ENCODE data around the gene ABLIM1. TPM values are rescaled to one million over a fixed set of nuclear protein-coding genes. Genes with fewer than 3 reads are reported as not detected.

ABLIM1 gene
- total RNA-seq, 2 experiments from 2014 or later = 14.8 to 54.9 TPM

GRCh38 chr10:114430688-114431413 is 227.2 kb downstream of the ABLIM1 start:
- CTCF ChIA-PET = no interaction called here
- Mint-ChIP-seq H3K4me1 (peaks cover 7% of the 10 kb centered on the region), H3K36me3 (peaks cover 8% of the 10 kb centered on the region), H3K27ac (no peak overlapping the region), H3K4me3 (no peak overlapping the region), H3K27me3 (no peaks in the 10 kb centered on the region), H3K9me3 (ENCODE audit: low read depth) (no peaks in the 10 kb centered on the region)
- DNase-seq (no peak), ATAC-seq (no peak)

GRCh38 chr10:114429581-114430335 is 228.3 kb downstream of the ABLIM1 start:
- Mint-ChIP-seq H3K36me3 (peaks cover 7% of the 10 kb centered on the region), H3K4me3 (no peak overlapping the region), H3K27me3 (peaks cover 2% of the 10 kb centered on the region), H3K27ac (no peak overlapping the region), H3K4me1 (peaks cover 7% of the 10 kb centered on the region), H3K9me3 (ENCODE audit: low read depth) (no peaks in the 10 kb centered on the region)
- DNase-seq (no peak), ATAC-seq (no peak)
- CTCF ChIA-PET = no interaction called here

- H3K27me3 Mint-ChIP-seq = peaks cover 4% of the 10 kb centered on the region
- no peaks in the 10 kb centered on the region for H3K4me1 Mint-ChIP-seq
- ATAC-seq (no peak), DNase-seq (no peak)
- no peaks in the 10 kb centered on the region for H3K9me3 Mint-ChIP-seq (ENCODE audit: low read depth)
- CTCF ChIA-PET = no interaction called here
- no peak overlapping the region for H3K4me3 Mint-ChIP-seq
- no peaks in the 10 kb centered on the region for H3K36me3 Mint-ChIP-seq
- no peak overlapping the region for H3K27ac Mint-ChIP-seq
These were observed 230.8 kb downstream of the ABLIM1 start for GRCh38 chr10:114427124-114427852.

DNA sequence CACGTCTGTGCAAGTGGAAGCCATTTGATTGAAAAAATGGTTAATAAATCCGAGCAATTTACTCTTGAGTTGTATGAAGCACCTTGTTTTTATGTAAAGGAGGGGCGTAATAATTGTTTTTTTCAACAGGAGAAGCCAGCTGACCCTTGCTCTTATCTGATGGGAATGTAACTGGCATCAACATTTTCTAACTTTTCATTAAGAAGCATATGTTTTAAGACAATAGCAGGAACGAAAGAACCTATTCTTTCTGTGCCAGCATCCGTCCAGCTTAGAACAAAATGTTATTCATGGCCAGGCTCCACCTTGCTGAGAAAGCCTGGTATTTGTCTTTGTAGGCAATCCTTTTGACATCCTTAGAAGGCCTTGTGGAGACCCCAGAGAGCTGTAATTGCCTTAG is 231.6 kb downstream of the ABLIM1 start:
- H3K27me3 Mint-ChIP-seq = peaks cover 11% of the 10 kb centered on the region
- no peaks in the 10 kb centered on the region for H3K9me3 Mint-ChIP-seq (ENCODE audit: low read depth)
- DNase-seq (no peak), ATAC-seq (no peak)
- no peaks in the 10 kb centered on the region for H3K4me1 Mint-ChIP-seq
- H3K27ac Mint-ChIP-seq = no peak overlapping the region
- H3K36me3 Mint-ChIP-seq = no peaks in the 10 kb centered on the region
- CTCF ChIA-PET = no interaction called here
- H3K4me3 Mint-ChIP-seq = no peak overlapping the region

GRCh38 chr10:114420811-114421485 is 237.1 kb downstream of the ABLIM1 start:
- Mint-ChIP-seq H3K4me3 (no peak overlapping the region), H3K9me3 (ENCODE audit: low read depth) (no peaks in the 10 kb centered on the region), H3K27ac (no peak overlapping the region), H3K36me3 (no peaks in the 10 kb centered on the region), H3K27me3 (peaks cover 51% of the 10 kb centered on the region), H3K4me1 (no peaks in the 10 kb centered on the region)
- CTCF ChIA-PET = interaction anchor here (1.0 kb wide), 1 partner anchor 117 kb away, joined by 3 read pairs; no protein-coding TSS in a partner anchor
- ATAC-seq = no peak
- no peak for DNase-seq

GRCh38 chr10:114418109-114418508 is 240.0 kb downstream of the ABLIM1 start:
- H3K4me1 Mint-ChIP-seq = no peaks in the 10 kb centered on the region
- H3K27me3 Mint-ChIP-seq = peaks cover 60% of the 10 kb centered on the region
- DNase-seq = no peak
- no peaks in the 10 kb centered on the region for H3K9me3 Mint-ChIP-seq (ENCODE audit: low read depth)
- no peak overlapping the region for H3K4me3 Mint-ChIP-seq
- H3K36me3 Mint-ChIP-seq = no peaks in the 10 kb centered on the region
- no peak for ATAC-seq
- CTCF ChIA-PET = no interaction called here
- no peak overlapping the region for H3K27ac Mint-ChIP-seq

DNA sequence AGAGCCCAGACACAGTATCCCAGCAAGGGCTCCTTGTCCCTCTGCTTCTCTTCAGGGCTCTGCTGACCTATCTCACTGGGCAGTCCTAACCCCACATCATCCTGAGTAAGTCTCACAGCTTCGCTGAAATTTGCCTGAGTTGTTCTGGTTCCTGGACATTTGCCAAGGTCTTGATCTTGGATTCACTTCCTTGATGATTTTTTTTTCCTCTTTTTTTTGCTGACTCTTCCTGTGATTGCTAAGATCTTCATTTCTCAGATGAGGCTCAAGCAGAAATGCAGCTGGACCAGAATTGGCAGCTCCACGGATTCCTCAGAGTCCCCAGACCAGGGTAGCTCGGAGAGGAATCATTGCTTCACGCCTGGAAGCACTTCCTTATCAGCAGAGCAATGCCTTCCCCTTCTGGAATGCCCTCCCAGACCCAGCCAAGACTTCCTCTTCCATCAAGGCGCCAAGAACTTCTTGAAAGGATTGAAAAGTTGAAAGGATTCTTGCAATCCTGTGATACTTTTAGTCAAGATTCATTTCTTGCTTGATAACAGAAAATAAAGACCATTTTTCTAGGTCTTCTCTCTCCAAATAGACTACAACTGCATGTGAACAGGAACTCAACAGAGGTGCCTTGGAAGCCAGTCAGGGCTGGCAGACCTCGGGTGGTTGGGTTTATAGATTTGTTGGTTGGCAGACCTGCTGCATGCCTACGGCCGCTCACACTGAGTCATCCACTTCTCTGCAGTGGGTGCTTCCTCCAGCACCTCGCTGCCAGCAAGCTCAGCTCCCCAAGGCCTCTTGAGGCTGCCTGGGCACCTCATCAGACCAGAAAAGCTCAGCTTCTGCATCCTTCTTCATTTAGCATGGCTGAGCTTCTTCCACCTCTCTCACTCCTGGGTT is 244.9 kb downstream of the ABLIM1 start:
- CTCF ChIA-PET = interaction anchor here (1.2 kb wide), 1 partner anchor 10 kb away, joined by 5 read pairs; no protein-coding TSS in a partner anchor
- Mint-ChIP-seq H3K27ac (no peak overlapping the region), H3K36me3 (no peaks in the 10 kb centered on the region), H3K4me3 (no peak overlapping the region), H3K9me3 (ENCODE audit: low read depth) (no peaks in the 10 kb centered on the region), H3K4me1 (no peaks in the 10 kb centered on the region), H3K27me3 (peaks cover 44% of the 10 kb centered on the region)
- ATAC-seq = no peak
- DNase-seq = no peak

GRCh38 chr10:114408968-114409444 is 249.1 kb downstream of the ABLIM1 start:
- Mint-ChIP-seq H3K36me3 (no peaks in the 10 kb centered on the region), H3K4me3 (no peak overlapping the region), H3K4me1 (peaks cover 4% of the 10 kb centered on the region), H3K27me3 (peaks cover 43% of the 10 kb centered on the region), H3K9me3 (ENCODE audit: low read depth) (no peaks in the 10 kb centered on the region), H3K27ac (no peak overlapping the region)
- ATAC-seq (no peak), DNase-seq (no peak)
- CTCF ChIA-PET = no interaction called here

- DNase-seq (no peak), ATAC-seq (no peak)
- Mint-ChIP-seq H3K36me3 (no peaks in the 10 kb centered on the region), H3K4me1 (peaks cover 4% of the 10 kb centered on the region), H3K27ac (no peak overlapping the region), H3K4me3 (no peak overlapping the region), H3K9me3 (ENCODE audit: low read depth) (no peaks in the 10 kb centered on the region), H3K27me3 (peaks cover 44% of the 10 kb centered on the region)
- CTCF ChIA-PET = no interaction called here
These were observed 249.7 kb downstream of the ABLIM1 start for GRCh38 chr10:114408112-114408967.

DNA sequence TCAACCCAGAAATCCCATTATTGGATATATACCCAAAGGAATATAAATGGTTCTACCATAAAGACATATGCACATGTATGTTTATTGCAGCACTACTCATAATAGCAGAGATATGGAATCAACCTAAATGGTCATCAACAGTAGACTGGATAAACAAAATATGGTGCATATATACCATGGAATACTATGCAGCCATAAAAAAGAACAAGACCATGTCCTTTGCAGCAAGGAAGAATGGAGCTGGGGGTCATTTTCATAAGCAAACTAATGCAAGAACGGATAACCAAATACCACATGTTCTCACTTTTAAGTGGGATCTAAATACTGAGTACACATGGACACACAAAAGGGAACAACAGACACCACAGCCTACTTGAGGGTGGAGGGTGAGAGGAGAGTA is 251.6 kb downstream of the ABLIM1 start:
- CTCF ChIA-PET = no interaction called here
- Mint-ChIP-seq H3K27me3 (peaks cover 52% of the 10 kb centered on the region), H3K4me3 (no peak overlapping the region), H3K9me3 (ENCODE audit: low read depth) (no peaks in the 10 kb centered on the region), H3K4me1 (peaks cover 9% of the 10 kb centered on the region), H3K27ac (no peak overlapping the region), H3K36me3 (no peaks in the 10 kb centered on the region)
- no peak for DNase-seq
- no peak for ATAC-seq

DNA sequence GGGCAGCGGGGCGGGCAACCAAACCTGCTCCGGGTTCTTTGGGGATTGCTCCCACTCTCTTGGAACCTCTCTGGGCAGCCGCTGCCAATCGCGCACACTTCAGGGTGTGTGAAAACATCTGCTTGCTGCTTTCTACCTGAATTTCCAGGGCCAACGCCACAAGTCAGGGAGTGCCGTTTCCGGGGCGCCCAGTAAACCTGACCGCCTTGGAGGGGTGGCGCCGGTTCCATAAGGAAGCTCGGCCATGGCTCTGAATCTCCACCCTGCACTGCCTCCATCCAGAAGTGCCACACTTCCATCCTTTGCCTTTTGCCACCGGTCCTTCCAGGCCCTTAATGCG is 253.1 kb downstream of the ABLIM1 start:
- no peaks in the 10 kb centered on the region for H3K9me3 Mint-ChIP-seq (ENCODE audit: low read depth)
- H3K4me1 Mint-ChIP-seq = peaks cover 9% of the 10 kb centered on the region
- no peaks in the 10 kb centered on the region for H3K36me3 Mint-ChIP-seq
- H3K27me3 Mint-ChIP-seq = peaks cover 65% of the 10 kb centered on the region
- H3K4me3 Mint-ChIP-seq = no peak overlapping the region
- ATAC-seq = no peak
- DNase-seq = no peak
- H3K27ac Mint-ChIP-seq = no peak overlapping the region
- CTCF ChIA-PET = no interaction called here

All from activated CD8-positive, alpha-beta memory T cell treated with anti-CD3 and anti-CD28 coated beads, Interleukin-2, amount 10 ng/mL, durations not matched to agents 7 days and 5 days (primary cell).